Progenitor cell of endocrine pancreas (in vitro differentiated cells): Measurements from ENCODE around the gene FAXC. TPM values are rescaled to one million over a fixed set of nuclear protein-coding genes. Genes with fewer than 3 reads are reported as not detected.
"Not testable (repeated sequence)": the region's sequence is repeated elsewhere in the genome, so short reads cannot be mapped to it uniquely, and the experiment has no call there.

ENCODE experiments used
- DNase-seq: peaks from one replicate; pipeline ENCODE4 v3.0.0; 2021; ENCODE audit warnings: low spot score; ENCODE audit not compliant: unreplicated experiment
- H3K27ac Mint-ChIP-seq: 2 replicates; pipeline ENCODE4 v1.8.0; 2021; ENCODE audit warnings: mild to moderate bottlenecking, moderate library complexity, mixed read lengths
- H3K27me3 Mint-ChIP-seq: 2 replicates; pipeline ENCODE4 v1.8.0; 2021; ENCODE audit warnings: mixed read lengths
- H3K36me3 Mint-ChIP-seq: 2 replicates; pipeline ENCODE4 v1.8.0; 2022; ENCODE audit warnings: mixed read lengths; ENCODE audit not compliant: insufficient read depth
- H3K4me1 Mint-ChIP-seq: 2 replicates; pipeline ENCODE4 v1.8.0; 2021; ENCODE audit warnings: low read depth, mixed read lengths
- H3K4me3 Mint-ChIP-seq: 2 replicates; pipeline ENCODE4 v1.8.0; 2021; ENCODE audit warnings: low read depth, mild to moderate bottlenecking, moderate library complexity, mixed read lengths
- H3K9me3 Mint-ChIP-seq: 2 replicates; pipeline ENCODE4 v1.8.0; 2021; ENCODE audit warnings: low read depth, mixed read lengths
- CTCF ChIP-seq: fragments of 200-600 bp; sonication (generic); IDR thresholded peaks from one replicate; pipeline ENCODE4 v1.5.0; 2021; ENCODE audit warnings: antibody characterized with exemption, mild to moderate bottlenecking; ENCODE audit not compliant: unreplicated experiment
- total RNA-seq: library from RNA; stranded (reverse); gene quantifications from 2 replicates; pipeline ENCODE4 v1.2.1, GENCODE V29; 2021

The FAXC gene
- total RNA-seq, 1 donor from 2014 or later: 20.7 TPM

GRCh38 chr6:99269207-99269606 is 80.3 kb downstream of the FAXC start:
- no peak for DNase-seq
- H3K4me1 Mint-ChIP-seq: no peaks in the 10 kb centered on the region
- peaks cover 6% of the 10 kb centered on the region for H3K9me3 Mint-ChIP-seq
- no peaks in the 10 kb centered on the region for H3K36me3 Mint-ChIP-seq
- H3K27ac Mint-ChIP-seq: no peak overlapping the region
- no peak overlapping the region for H3K4me3 Mint-ChIP-seq
- TF ChIP-seq CTCF: no peak
- H3K27me3 Mint-ChIP-seq: no peaks in the 10 kb centered on the region

DNA sequence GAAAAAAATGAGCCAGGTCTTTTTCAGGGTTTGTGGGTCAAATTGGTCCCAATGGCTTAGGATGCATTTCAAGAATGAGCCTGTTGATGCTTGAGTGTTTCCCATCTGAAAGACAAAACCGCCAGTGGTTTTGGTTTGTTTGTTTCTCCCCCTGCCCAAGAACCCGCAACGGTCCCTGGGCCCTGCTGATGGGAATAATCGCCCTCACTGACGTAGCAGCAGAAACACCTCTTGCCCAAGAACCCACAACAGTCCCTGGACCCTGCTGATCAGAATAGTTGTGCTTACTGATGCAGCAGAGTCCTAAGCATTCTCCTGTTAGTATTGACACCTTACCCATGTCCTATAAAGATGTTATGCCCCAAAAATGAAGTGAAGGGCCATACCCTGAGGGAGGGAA is 82.5 kb downstream of the FAXC start:
- H3K4me1 Mint-ChIP-seq, DNase-seq, H3K36me3 Mint-ChIP-seq, H3K27me3 Mint-ChIP-seq, H3K27ac Mint-ChIP-seq, H3K9me3 Mint-ChIP-seq, H3K4me3 Mint-ChIP-seq: not testable (repeated sequence)

- H3K4me3 Mint-ChIP-seq, DNase-seq, H3K36me3 Mint-ChIP-seq, H3K27me3 Mint-ChIP-seq, H3K9me3 Mint-ChIP-seq, H3K27ac Mint-ChIP-seq, H3K4me1 Mint-ChIP-seq: not testable (repeated sequence)
Measured at GRCh38 chr6:99265447-99265846, 84.0 kb downstream of the FAXC start.

- no peaks in the 10 kb centered on the region for H3K36me3 Mint-ChIP-seq
Measured at GRCh38 chr6:99254616-99255550, 94.6 kb downstream of the FAXC start.

GRCh38 chr6:99253271-99253670 is 96.2 kb downstream of the FAXC start:
- H3K27ac Mint-ChIP-seq: no peak overlapping the region
- DNase-seq: no peak
- H3K4me3 Mint-ChIP-seq: no peak overlapping the region
- H3K27me3 Mint-ChIP-seq: peaks cover 5% of the 10 kb centered on the region
- H3K4me1 Mint-ChIP-seq: no peaks in the 10 kb centered on the region
- H3K36me3 Mint-ChIP-seq: no peaks in the 10 kb centered on the region
- no peak for TF ChIP-seq CTCF
- H3K9me3 Mint-ChIP-seq: no peaks in the 10 kb centered on the region

More at GRCh38 chr6:99254616-99255550, 94.6 kb downstream of the FAXC start:
- TF ChIP-seq CTCF: no peak
- no peak overlapping the region for H3K4me3 Mint-ChIP-seq
- H3K27ac Mint-ChIP-seq: no peak overlapping the region
- no peaks in the 10 kb centered on the region for H3K27me3 Mint-ChIP-seq
- H3K9me3 Mint-ChIP-seq: no peaks in the 10 kb centered on the region
- no peaks in the 10 kb centered on the region for H3K4me1 Mint-ChIP-seq
- DNase-seq: no peak

DNA sequence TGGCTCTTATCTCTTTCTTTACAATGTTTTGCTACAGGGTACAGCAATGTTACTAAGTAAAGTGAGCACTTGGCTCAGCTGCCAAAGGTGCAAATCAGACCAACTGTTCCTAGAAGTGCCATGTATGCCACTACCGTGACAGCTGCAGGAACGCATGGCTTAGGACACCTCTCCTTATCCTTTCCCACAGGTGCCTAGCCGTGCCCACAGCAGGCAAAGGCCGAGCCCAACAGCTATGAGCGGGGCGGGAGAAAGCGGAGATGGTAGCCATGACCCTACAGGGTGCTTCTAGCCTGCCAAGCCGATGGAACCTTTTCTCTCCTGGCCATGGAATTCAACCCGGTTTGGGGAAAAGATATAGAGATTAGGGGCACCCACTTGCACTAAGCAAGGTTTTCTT is 97.1 kb downstream of the FAXC start:
- H3K9me3 Mint-ChIP-seq: no peaks in the 10 kb centered on the region
- no peak overlapping the region for H3K4me3 Mint-ChIP-seq
- H3K27ac Mint-ChIP-seq: no peak overlapping the region
- TF ChIP-seq CTCF: no peak
- DNase-seq: no peak
- H3K4me1 Mint-ChIP-seq: no peaks in the 10 kb centered on the region
- H3K27me3 Mint-ChIP-seq: peaks cover 5% of the 10 kb centered on the region
- no peaks in the 10 kb centered on the region for H3K36me3 Mint-ChIP-seq
